Loucy (cell line): ENCODE results near the gene ADAMTS2.

Experiments used
- H2AFZ ChIP-seq: fragments of 200-600 bp; sonication (generic); 2 replicates; pipeline ENCODE4 v1.6.0; 2016; ENCODE audit warnings: antibody characterized with exemption, mild to moderate bottlenecking, low read length, moderate library complexity
- H3F3A ChIP-seq: fragments of 200-600 bp; 2 replicates; pipeline ENCODE4 v1.6.0; 2016; ENCODE audit warnings: antibody characterized with exemption, low read depth, mild to moderate bottlenecking
- H3K27me3 ChIP-seq: fragments of 200-600 bp; sonication (generic); 2 replicates; pipeline ENCODE4 v1.6.1; 2014; ENCODE audit warnings: low read length, mild to moderate bottlenecking; ENCODE audit not compliant: insufficient read depth, poor library complexity, severe bottlenecking
- H3K36me3 ChIP-seq: fragments of 200-600 bp; sonication (generic); 2 replicates; pipeline ENCODE4 v1.6.1; 2016; ENCODE audit warnings: low read length; ENCODE audit not compliant: insufficient read depth
- H3K4me1 ChIP-seq: fragments of 200-600 bp; sonication (generic); 2 replicates; pipeline ENCODE4 v1.5.1; 2014; ENCODE audit warnings: low read length, mild to moderate bottlenecking; ENCODE audit not compliant: insufficient read depth, poor library complexity, severe bottlenecking
- H3K4me2 ChIP-seq: fragments of 200-600 bp; sonication (generic); 2 replicates; pipeline ENCODE4 v1.6.0; 2014; ENCODE audit warnings: antibody characterized with exemption, low read length, low read depth, mild to moderate bottlenecking; ENCODE audit not compliant: poor library complexity, severe bottlenecking
- H3K4me3 ChIP-seq: fragments of 200-600 bp; sonication (generic); 2 replicates; pipeline ENCODE4 v1.5.1; 2014; ENCODE audit warnings: low read length, mild to moderate bottlenecking, mixed read lengths; ENCODE audit not compliant: poor library complexity, severe bottlenecking
- H3K79me2 ChIP-seq: fragments of 200-600 bp; sonication (generic); 2 replicates; pipeline ENCODE4 v1.6.1; 2014; ENCODE audit warnings: low read length; ENCODE audit not compliant: insufficient read depth
- H3K9ac ChIP-seq: fragments of 200-600 bp; sonication (generic); 2 replicates; pipeline ENCODE4 v1.6.0; 2014; ENCODE audit warnings: mild to moderate bottlenecking, low read depth, low read length, moderate library complexity; ENCODE audit not compliant: poor library complexity, severe bottlenecking
- H3K9me2 ChIP-seq: fragments of 200-600 bp; sonication (generic); replicated peaks from 2 replicates; pipeline ENCODE4 v1.6.1; 2016; ENCODE audit warnings: low read depth, low read length, mixed read lengths
- H3K9me3 ChIP-seq: fragments of 200-600 bp; sonication (generic); 2 replicates; pipeline ENCODE4 v1.6.1; 2014; ENCODE audit warnings: mild to moderate bottlenecking, antibody characterized with exemption, low read length, low read depth; ENCODE audit not compliant: insufficient read depth
- H4K20me1 ChIP-seq: fragments of 200-600 bp; sonication (generic); 2 replicates; pipeline ENCODE4 v1.6.0; 2014; ENCODE audit warnings: antibody characterized with exemption, low read length, mild to moderate bottlenecking; ENCODE audit not compliant: insufficient read depth, poor library complexity, severe bottlenecking
- EZH2phosphoT487 ChIP-seq: fragments of 200-600 bp; IDR thresholded peaks from 2 replicates; pipeline ENCODE4 v1.6.1; 2018; ENCODE audit warnings: antibody characterized with exemption, mild to moderate bottlenecking, moderate library complexity, borderline replicate concordance
- TF ChIP-seq, protein P1 (sequence below): fragments of 200-600 bp; sonication (generic); conservative IDR thresholded peaks from 2 replicates; pipeline ENCODE4 v1.5.1; 2014; ENCODE audit warnings: mild to moderate bottlenecking, antibody characterized with exemption, low read length

The ADAMTS2 gene

DNA sequence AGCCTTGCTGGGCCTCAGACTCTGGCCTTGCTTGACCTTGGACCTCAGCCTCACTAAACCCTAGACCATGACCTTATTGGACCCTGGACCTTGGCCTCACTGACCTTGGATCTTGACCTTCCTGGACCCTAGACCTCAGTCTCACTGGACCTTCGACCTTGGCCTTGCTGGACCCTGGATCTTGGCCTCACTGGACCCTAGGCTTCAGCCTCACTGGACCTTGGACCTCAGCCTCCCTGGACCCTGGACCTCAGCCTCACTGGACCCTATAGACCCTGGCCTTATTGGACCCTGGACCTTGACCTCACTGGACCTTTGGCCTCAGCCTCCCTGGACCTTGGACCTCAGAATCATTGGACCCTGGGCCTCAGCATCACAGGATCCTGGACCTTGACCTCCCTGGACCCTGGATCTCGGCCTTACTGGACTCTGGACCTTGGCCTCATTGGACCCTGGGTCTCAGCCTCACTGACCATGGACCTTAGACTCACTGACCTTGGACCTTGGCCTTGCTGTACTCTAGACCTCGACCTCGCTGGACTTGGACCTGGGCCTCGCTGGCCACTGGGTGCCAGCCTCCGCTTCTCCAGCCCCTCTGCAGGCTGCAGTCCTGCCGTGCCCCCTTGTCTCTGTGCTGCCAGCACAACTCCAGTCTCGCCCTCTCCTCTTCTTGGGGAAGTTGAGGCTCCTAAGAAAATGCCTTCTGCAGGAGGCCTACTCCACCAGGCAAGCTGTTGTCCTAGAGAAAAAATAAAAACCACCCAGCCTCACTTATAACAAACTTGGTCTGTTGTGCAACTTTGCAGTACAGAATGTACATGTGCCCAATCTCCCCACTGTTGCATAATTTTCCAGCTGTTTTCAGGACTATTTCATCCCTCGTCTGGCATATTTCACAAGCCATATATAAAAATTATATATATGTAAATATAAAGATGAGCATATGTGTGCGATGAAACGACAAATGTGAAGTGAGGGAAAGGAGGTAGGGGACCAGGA lies 11.0 kb upstream of the ADAMTS2 start:
- no peaks in the 10 kb centered on the region for H3K27me3 ChIP-seq
- H3K9ac ChIP-seq = no peak overlapping the region
- no peak overlapping the region for H3K4me3 ChIP-seq
- H3F3A ChIP-seq = no peaks in the 10 kb centered on the region
- H3K4me2 ChIP-seq = no peak overlapping the region
- no peaks in the 10 kb centered on the region for H3K9me2 ChIP-seq
- H4K20me1 ChIP-seq = no peaks in the 10 kb centered on the region
- TF ChIP-seq EZH2phosphoT487 = no peak
- TF ChIP-seq, protein P1, sequence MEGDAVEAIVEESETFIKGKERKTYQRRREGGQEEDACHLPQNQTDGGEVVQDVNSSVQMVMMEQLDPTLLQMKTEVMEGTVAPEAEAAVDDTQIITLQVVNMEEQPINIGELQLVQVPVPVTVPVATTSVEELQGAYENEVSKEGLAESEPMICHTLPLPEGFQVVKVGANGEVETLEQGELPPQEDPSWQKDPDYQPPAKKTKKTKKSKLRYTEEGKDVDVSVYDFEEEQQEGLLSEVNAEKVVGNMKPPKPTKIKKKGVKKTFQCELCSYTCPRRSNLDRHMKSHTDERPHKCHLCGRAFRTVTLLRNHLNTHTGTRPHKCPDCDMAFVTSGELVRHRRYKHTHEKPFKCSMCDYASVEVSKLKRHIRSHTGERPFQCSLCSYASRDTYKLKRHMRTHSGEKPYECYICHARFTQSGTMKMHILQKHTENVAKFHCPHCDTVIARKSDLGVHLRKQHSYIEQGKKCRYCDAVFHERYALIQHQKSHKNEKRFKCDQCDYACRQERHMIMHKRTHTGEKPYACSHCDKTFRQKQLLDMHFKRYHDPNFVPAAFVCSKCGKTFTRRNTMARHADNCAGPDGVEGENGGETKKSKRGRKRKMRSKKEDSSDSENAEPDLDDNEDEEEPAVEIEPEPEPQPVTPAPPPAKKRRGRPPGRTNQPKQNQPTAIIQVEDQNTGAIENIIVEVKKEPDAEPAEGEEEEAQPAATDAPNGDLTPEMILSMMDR = no peak
- no peaks in the 10 kb centered on the region for H3K4me1 ChIP-seq
- H3K79me2 ChIP-seq = no peaks in the 10 kb centered on the region
- no peaks in the 10 kb centered on the region for H3K9me3 ChIP-seq
- no peak overlapping the region for H2AFZ ChIP-seq
- no peaks in the 10 kb centered on the region for H3K36me3 ChIP-seq

DNA sequence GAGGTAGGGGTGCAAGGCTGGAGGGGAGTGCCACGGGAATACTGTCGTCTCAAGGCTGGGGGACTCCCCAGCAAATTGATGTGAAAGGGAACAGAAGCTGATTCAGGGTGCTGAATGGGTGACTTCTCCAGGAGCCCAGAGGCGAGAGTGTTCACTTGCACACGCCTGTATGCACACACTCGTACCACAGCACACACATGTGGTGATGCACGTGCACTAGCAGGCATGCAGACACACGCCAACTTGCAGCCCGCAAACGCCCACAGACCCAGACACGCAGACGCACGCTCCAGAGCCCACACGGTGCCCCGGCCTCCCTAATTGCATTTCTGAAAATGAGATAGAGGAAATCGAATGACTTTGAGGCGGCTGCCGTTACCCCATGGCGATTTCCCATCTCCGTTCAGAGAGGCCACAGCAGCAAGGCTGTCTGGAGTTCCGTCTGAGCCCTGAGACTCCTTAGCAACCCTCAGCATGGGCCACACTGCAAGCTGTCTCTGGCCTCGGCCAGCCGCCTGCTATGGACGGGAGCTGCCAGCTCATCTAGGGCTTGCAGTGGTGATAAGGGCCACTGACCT lies 9.1 kb upstream of the ADAMTS2 start:
- H3K36me3 ChIP-seq = no peaks in the 10 kb centered on the region
- H3K79me2 ChIP-seq = no peaks in the 10 kb centered on the region
- H3K27me3 ChIP-seq = no peaks in the 10 kb centered on the region
- no peak overlapping the region for H3K4me3 ChIP-seq
- H3K4me1 ChIP-seq = no peaks in the 10 kb centered on the region
- H3F3A ChIP-seq = no peaks in the 10 kb centered on the region
- no peaks in the 10 kb centered on the region for H3K9me2 ChIP-seq
- H3K9me3 ChIP-seq = no peaks in the 10 kb centered on the region
- no peak overlapping the region for H2AFZ ChIP-seq
- TF ChIP-seq, protein P1 = no peak
- TF ChIP-seq EZH2phosphoT487 = no peak
- H3K4me2 ChIP-seq = no peak overlapping the region
- no peak overlapping the region for H3K9ac ChIP-seq
- H4K20me1 ChIP-seq = no peaks in the 10 kb centered on the region

DNA sequence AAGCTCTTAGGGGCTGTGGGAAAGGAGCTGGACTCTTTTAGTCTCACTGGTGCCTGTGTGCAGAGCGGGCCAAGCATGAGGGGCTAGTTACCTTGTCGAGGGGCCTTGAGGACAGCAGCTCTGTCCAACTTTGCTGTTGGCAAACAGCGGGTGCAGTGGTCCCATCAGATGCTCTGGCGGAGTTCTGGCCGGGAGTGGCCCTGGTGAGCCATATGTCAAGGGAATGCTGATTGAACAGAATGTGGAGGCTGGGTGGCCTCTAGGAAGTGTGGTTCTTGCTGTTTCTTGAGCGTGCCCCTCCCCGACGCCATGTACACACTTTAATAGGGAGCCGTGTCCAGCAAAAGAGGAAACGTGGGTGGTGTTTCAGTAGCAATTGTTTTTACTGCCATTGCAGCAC lies 3.6 kb upstream of the ADAMTS2 start:
- no peaks in the 10 kb centered on the region for H3K9me3 ChIP-seq
- H3K9ac ChIP-seq = no peak overlapping the region
- H4K20me1 ChIP-seq = no peaks in the 10 kb centered on the region
- H3K36me3 ChIP-seq = no peaks in the 10 kb centered on the region
- no peaks in the 10 kb centered on the region for H3F3A ChIP-seq
- H3K4me2 ChIP-seq = no peak overlapping the region
- H3K4me3 ChIP-seq = no peak overlapping the region
- H2AFZ ChIP-seq = no peak overlapping the region
- TF ChIP-seq, protein P1 = no peak
- no peak for TF ChIP-seq EZH2phosphoT487
- H3K79me2 ChIP-seq = no peaks in the 10 kb centered on the region
- H3K4me1 ChIP-seq = no peaks in the 10 kb centered on the region
- H3K9me2 ChIP-seq = no peaks in the 10 kb centered on the region
- no peaks in the 10 kb centered on the region for H3K27me3 ChIP-seq
